Measurements from ENCODE around the gene MTM1.

MTM1 gene

DNA sequence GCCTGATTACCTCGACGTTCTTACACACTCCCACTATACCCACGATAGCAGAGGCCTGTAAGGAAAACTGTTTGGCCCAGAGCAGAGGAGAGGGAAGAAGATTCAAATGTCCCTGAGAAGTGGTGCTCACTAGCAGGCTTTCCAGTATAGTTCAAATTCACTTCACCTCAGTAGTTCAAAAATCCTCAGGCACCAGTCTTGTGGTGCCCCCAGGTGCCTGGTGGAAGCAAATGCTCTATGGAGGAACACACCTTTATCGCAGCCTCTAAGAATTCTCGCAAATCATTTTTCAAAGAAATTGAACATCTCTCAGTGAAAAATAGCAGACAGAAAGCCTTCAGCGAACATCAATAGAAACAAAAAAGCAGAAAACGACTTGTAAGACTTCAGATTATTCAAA is 112.6 kb downstream of the MTM1 start:
- no peak for FAIRE-seq

GRCh38 chrX:150683112-150683511 is 114.7 kb downstream of the MTM1 start:
- FAIRE-seq = no peak

GRCh38 chrX:150683536-150684146 is 115.2 kb downstream of the MTM1 start:
- FAIRE-seq = no peak

DNA sequence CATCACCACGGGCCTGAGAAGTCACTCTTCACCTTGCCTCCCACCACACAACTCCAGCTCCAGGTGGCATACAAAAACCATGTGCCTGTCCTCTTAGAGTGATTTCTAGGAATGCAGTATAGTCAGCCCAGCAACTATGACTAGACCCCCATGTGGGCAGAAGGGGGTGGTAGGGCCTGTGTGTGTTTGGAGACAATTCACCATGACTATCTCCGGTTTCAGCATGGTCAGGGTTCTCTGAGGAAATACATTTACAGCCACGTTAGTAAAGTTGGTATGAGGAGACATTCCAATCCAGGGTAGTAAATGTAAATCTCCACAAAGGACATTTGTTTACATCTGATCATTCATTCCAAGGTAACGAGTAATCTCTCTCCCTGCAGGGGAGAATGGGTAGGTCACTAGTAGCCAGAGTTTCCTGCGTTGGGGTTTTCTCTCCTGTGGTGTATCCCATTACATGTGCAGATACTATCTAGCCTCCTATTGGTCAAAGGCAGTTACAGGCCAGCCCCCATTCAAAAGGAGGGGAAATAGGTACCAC is 120.6 kb downstream of the MTM1 start:
- FAIRE-seq = no peak

- FAIRE-seq = no peak
These were observed 121.7 kb downstream of the MTM1 start for GRCh38 chrX:150690126-150690525.

DNA sequence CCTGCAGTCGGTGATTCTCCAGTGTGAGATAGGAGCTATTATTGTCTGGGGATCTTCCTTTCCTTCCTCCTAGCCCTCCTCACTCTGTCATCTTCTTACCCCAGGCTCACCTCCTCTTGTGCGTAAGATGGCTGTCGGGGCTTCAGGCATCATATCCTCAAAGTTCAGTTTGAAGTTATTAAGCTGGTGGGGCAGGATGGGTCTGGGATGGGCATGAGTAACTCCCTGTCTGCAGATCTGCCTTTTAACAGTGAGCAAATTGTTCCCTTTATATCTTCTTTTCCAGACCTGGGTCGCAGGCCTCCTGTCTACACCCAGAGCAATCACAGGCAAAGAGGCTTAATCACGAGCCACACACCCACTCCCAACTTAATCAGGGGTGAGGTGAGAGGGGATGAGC is 123.9 kb downstream of the MTM1 start:
- no peak for FAIRE-seq

DNA sequence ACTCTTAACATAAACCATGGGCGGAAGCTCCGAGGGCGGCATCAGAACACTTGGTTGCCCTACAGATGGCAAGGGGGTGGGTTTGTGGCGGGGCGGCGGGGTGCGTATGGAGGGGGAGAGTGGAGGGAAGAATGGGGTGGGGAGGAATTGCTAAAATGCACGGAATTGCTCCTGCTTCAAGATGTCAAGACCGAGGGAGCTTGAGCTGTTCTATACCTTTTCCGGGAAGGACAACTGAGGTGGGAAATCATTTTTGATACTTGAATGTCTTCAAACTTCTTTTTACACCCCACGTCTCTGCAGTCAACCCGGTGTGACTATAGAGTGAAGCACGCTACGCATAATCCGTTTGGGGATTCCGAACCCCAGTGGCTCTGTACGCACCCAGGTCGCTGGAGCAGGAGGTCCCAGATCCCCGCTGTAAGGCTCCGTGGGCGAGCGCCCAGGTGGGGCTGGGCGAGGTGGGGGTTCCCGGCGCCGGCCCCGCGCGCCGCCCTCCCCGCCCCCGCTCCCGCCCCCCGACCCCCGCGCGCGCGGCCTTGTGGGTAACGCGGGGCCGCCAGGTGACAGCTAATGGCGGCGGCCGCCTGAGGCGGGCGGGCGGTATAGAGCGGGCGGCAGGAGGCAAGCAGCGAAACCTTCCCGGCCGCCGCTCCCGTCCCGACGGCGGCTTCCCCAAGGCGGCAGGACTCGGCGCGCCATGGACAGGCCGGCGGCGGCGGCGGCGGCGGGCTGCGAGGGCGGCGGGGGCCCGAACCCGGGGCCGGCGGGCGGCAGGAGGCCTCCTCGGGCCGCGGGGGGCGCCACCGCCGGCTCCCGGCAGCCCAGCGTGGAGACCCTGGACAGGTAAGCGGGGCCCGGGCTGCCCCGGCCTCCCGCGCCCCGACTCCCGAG is 124.7 kb downstream of the MTM1 start, which contains the start of gene MTMR1:
Gene MTMR1 (plus strand): TSS at position 566 of the 894 bp plus-strand sequence. CDS start 135 bp downstream, at position 701.
- FAIRE-seq = no peak

DNA sequence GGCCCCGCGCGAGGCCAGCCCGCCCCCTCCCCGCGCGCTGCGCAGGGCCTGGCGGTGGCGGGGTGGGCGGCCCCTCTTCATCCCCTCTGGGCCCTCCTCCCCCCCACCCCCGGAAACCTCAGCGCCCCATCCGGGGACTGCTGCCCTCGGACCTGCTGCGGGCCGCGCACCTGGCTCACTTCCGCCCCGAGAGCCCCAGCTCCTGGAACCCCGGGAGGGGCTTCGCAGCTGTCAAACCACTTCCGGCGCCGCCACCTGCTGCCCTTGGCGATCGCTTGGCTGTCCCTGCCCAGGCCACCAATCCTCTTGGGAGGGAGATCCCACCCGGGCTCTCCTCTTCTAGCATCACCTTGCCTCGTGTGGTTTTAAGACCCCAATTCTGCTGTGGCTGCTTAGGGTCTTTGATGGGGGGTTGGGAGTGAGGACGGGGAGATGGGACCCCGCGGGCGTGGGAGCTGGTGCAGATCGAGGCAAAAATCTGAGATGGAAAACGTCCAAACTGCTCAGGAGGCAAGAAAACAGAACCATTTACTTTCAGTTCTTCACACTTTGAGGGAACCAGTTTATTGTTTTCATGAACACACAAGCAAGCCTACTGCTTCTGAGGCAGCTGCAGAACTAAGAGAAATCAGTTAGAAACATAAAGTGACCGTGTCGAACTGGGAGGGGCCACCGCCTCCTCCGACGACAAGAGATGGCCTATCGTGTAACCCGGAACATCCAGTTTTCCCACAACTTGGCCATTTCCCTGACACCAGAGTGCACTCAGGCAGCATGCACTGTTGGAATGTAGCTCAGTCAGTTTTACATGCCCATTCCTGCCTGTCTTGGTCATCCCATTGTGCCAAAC is 125.5 kb downstream of the MTM1 start:
- FAIRE-seq = no peak

GRCh38 chrX:150694738-150695410 is 126.5 kb downstream of the MTM1 start:
- FAIRE-seq = no peak

GRCh38 chrX:150696331-150696730 is 127.9 kb downstream of the MTM1 start:
- FAIRE-seq = no peak

GRCh38 chrX:150696866-150697265 is 128.4 kb downstream of the MTM1 start:
- FAIRE-seq = no peak

DNA sequence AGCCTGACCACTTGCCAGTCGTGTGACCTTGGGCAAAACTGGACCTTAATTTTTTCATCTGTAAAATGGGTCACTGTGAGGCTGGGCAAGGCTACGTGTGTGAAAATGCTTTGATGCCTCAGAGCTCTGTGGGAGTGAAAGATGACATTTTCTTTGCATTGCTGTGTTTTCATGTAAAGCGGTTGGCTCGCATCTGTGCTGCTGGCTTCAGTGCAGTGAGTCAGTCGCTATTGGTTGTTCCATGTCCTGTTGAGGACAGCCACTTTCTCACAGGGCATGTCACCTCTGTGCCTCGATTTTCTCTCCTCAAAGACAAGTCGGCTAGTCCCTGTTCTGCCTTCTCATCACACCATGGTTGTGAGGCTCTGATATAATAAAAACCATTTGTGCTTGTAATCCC is 129.2 kb downstream of the MTM1 start:
- FAIRE-seq = no peak

- no peak for FAIRE-seq
These were observed 130.6 kb downstream of the MTM1 start for GRCh38 chrX:150698981-150699380.

GRCh38 chrX:150700107-150700506 is 131.7 kb downstream of the MTM1 start:
- FAIRE-seq = no peak

DNA sequence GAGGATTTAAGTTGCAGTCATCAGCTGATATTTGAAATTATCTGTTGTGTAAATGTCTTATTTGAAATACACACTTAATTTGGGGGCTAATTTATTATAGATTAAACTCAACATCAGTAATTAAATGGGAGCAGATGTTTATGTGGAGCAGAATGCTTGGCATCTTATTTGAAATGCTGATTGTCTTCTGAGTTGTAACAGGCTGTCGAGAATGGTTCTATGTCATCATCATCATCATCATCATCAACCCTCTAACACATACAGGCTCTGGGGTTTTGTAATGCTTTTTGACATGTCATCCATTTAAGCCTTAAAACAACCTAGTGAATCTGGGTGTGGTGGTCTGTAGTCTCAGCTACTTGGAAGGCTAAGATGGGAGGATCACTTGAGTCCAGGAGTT is 133.0 kb downstream of the MTM1 start:
- no peak for FAIRE-seq

DNA sequence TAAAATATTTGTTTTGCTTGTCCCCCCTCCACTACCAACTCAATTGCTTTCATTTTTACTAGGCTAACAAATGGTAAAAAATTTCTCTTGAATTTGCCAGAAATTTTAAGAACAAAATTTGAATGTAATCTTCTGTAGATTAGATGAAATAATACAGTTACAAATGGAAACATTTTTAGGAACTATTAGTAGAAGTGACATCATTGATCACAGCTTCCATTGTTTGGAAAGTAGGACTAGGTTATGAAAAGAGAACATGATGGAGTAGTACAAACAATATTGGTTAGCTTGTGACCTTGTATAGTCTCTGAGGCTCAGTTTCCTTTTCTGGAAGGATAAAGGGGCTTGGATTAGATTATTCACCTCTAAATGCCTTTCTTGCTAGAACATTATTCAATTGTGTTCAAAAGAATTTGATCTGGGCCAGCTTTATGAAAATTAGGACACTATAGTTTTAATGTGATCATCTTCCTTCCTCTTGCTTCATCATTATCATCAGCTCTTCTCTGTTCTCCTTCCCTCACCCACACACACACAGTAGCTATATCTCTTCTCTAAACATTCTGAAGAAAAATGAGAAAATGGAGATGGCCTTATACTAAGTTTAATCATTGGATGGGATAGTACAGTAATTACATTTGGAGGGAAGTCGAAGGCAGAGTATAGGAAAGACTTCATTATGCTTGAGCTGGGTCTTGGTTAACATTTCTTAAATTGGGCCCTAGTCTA is 134.7 kb downstream of the MTM1 start:
- FAIRE-seq = no peak

GRCh38 chrX:150703695-150703974 is 135.2 kb downstream of the MTM1 start:
- FAIRE-seq = no peak

GRCh38 chrX:150704030-150704613 is 135.7 kb downstream of the MTM1 start:
- no peak for FAIRE-seq

DNA sequence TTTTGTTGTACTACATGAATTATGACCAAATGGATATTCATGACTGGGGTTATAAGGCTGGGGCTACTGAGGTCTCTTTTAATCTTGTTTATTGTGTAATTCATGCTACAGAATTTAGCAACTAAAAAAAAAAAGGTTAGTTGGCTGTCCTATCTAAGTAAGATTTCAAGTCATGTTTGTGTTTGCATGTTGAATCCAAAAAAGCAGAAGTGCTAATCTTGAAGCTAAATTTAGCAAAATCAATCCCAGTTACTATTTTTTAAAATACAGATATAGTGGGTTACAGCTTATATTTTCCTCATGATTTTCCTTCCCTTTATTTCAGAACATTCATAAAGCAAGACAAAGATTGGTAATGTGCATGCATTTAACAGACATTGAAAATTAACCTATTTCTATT is 144.2 kb downstream of the MTM1 start:
- peak; percentile 36 for FAIRE-seq

- no peak for FAIRE-seq
These were observed 146.8 kb downstream of the MTM1 start for GRCh38 chrX:150715184-150715583.

- no peak for FAIRE-seq
These were observed 151.2 kb downstream of the MTM1 start for GRCh38 chrX:150719621-150720020.

Data from colon (tissue), 2 donors.